A549 (cell line): ENCODE measurements around the gene PLSCR2. TPM values are rescaled to one million over a fixed set of nuclear protein-coding genes. Genes with fewer than 3 reads are reported as not detected.
"Not testable (repeated sequence)": the region's sequence is repeated elsewhere in the genome, so short reads cannot be mapped to it uniquely, and the experiment has no call there.

Source experiments
- ATAC-seq, 2 experiments: fragments of 200-7000 bp in 1 of 2; fragments of >200 bp in 1 of 2; cut with Nextera tagmentation in 1 of 2; cut with Tn5 transposase in 1 of 2; 3 replicates each; pipeline versions ENCODE4 v1.8.0 to v1.9.1; 2018 to 2020; ENCODE audit warnings: mild to moderate bottlenecking in 1 of 2, moderate library complexity in 1 of 2
- CTCF ChIA-PET: fragments of 300-600 bp; sonication (Branson Sonifier 250); formaldehyde crosslinking; extraction: SDS; loops from one replicate; lab custom pipeline; 2021; ENCODE audit warnings: antibody characterized with exemption, inconsistent platforms; lab: Yijun Ruan, JAX
- POLR2A ChIA-PET: fragments of 350-600 bp; formaldehyde crosslinking; extraction: SDS; loops from one replicate; lab custom pipeline; 2021; ENCODE audit warnings: antibody characterized with exemption, inconsistent platforms; lab: Yijun Ruan, JAX
- DNase-seq, 2 experiments: peaks; one replicate each; pipeline versions ENCODE4 v3.0.0 to v3.0.0-alpha.2; 2011 to 2016; ENCODE audit warnings: low read depth in 1 of 2, low spot score in 1 of 2
- FAIRE-seq: peaks from 2 replicates; lab custom pipeline; 2011; peaks lifted over from hg19 to GRCh38; lab: Jason Lieb, UNC
- H3K27ac ChIP-seq, 2 experiments: fragments of >200 bp; sonication (Bioruptor Twin); formaldehyde crosslinking; 3 replicates each; pipeline ENCODE4 v1.5.1; 2016 to 2017
- H3K4me1 ChIP-seq: fragments of >200 bp; sonication (Bioruptor Twin); formaldehyde crosslinking; 3 replicates; pipeline ENCODE4 v1.6.1; 2016
- H3K4me2 ChIP-seq: fragments of >200 bp; sonication (Bioruptor Twin); formaldehyde crosslinking; 3 replicates; pipeline ENCODE4 v1.6.1; 2016
- H3K4me3 ChIP-seq: fragments of >200 bp; sonication (Bioruptor Twin); formaldehyde crosslinking; 3 replicates; pipeline ENCODE4 v1.5.1; 2016
- H3K9me3 ChIP-seq: fragments of >200 bp; sonication (Bioruptor Twin); formaldehyde crosslinking; 3 replicates; pipeline ENCODE4 v1.6.1; 2016
- ATOH8 ChIP-seq: fragments of 250-450 bp; sonication (Bioruptor Pico); IDR thresholded peaks from 2 replicates; pipeline ENCODE4 v1.5.0; 2020; ENCODE audit warnings: low read depth, mild to moderate bottlenecking, moderate library complexity
- BHLHE40 ChIP-seq: IDR thresholded peaks from 2 replicates; pipeline ENCODE4 v1.6.1; 2012; ENCODE audit warnings: low read depth, low read length, inconsistent platforms
- CBX2 ChIP-seq: fragments of 200-600 bp; sonication (generic); IDR thresholded peaks from 2 replicates; pipeline ENCODE4 v1.6.1; 2016; ENCODE audit warnings: low read depth, mild to moderate bottlenecking, borderline replicate concordance
- CBX8 ChIP-seq: fragments of 200-600 bp; sonication (generic); IDR thresholded peaks from 2 replicates; pipeline ENCODE4 v1.6.1; 2016
- CHD2 ChIP-seq: fragments of 150-350 bp; IDR thresholded peaks from 2 replicates; pipeline ENCODE4 v1.6.1; 2014; ENCODE audit warnings: low read length; ENCODE audit not compliant: partially characterized antibody
- EHMT2 ChIP-seq: fragments of 200-600 bp; sonication (generic); IDR thresholded peaks from 2 replicates; pipeline ENCODE4 v1.6.1; 2016; ENCODE audit warnings: antibody characterized with exemption, low read depth, mild to moderate bottlenecking, moderate library complexity
- GATA3 ChIP-seq: IDR thresholded peaks from 2 replicates; pipeline ENCODE4 v1.6.1; 2012; ENCODE audit warnings: borderline replicate concordance
- HDAC2 ChIP-seq: fragments of 200-600 bp; sonication (generic); IDR thresholded peaks from 2 replicates; pipeline ENCODE4 v1.6.1; 2016
- HOXB5 ChIP-seq: fragments of 250-450 bp; sonication (Bioruptor Pico); IDR thresholded peaks from 2 replicates; pipeline ENCODE4 v1.5.0; 2020; ENCODE audit warnings: mild to moderate bottlenecking, moderate library complexity
- JUNB ChIP-seq: fragments of >200 bp; sonication (Bioruptor Twin); formaldehyde crosslinking; IDR thresholded peaks from 2 replicates; pipeline ENCODE4 v1.6.1; 2016
- KDM1A ChIP-seq: fragments of 200-600 bp; sonication (generic); IDR thresholded peaks from 2 replicates; pipeline ENCODE4 v1.6.1; 2016; ENCODE audit warnings: low read depth, mild to moderate bottlenecking
- NFE2L2 ChIP-seq: fragments of 150-350 bp; conservative IDR thresholded peaks from 2 replicates; pipeline ENCODE4 v1.6.1; 2014; ENCODE audit warnings: low read length
- NR3C1 ChIP-seq: fragments of >200 bp; sonication (Bioruptor Twin); formaldehyde crosslinking; IDR thresholded peaks from 3 replicates; pipeline ENCODE4 v1.6.1; 2017
- RAD21 ChIP-seq, 2 experiments: fragments of >200 bp in 1 of 2; sonication (Bioruptor Twin) in 1 of 2; formaldehyde crosslinking in 1 of 2; IDR thresholded peaks in 1 of 2; conservative IDR thresholded peaks in 1 of 2; 2 replicates in 1 of 2; 3 replicates in 1 of 2; pipeline ENCODE4 v1.6.1; 2012 to 2018; ENCODE audit warnings: inconsistent platforms in 1 of 2
- RFX5 ChIP-seq: fragments of 450-650 bp; IDR thresholded peaks from 2 replicates; pipeline ENCODE4 v1.7.1; 2014; ENCODE audit warnings: antibody characterized with exemption, mild to moderate bottlenecking, moderate library complexity
- RNF2 ChIP-seq: fragments of 200-600 bp; sonication (generic); IDR thresholded peaks from 2 replicates; pipeline ENCODE4 v1.6.1; 2016; ENCODE audit warnings: low read depth, mild to moderate bottlenecking, antibody characterized with exemption, moderate library complexity, borderline replicate concordance
- SREBF2 ChIP-seq: fragments of 450-650 bp; IDR thresholded peaks from 2 replicates; pipeline ENCODE4 v1.6.1; 2014; ENCODE audit warnings: mild to moderate bottlenecking, moderate library complexity
- TP53 ChIP-seq: fragments of 250-450 bp; sonication (Bioruptor Pico); IDR thresholded peaks from 2 replicates; pipeline ENCODE4 v1.5.0; 2021; ENCODE audit warnings: mild to moderate bottlenecking, moderate library complexity
- USF2 ChIP-seq: fragments of 450-650 bp; IDR thresholded peaks from 2 replicates; pipeline ENCODE4 v1.6.1; 2014; ENCODE audit warnings: antibody characterized with exemption
- ZC3H11A ChIP-seq: fragments of 450-650 bp; IDR thresholded peaks from 2 replicates; pipeline ENCODE4 v1.6.1; 2014; ENCODE audit warnings: antibody characterized with exemption, mild to moderate bottlenecking
- ZSCAN20 ChIP-seq: fragments of 250-450 bp; sonication (Bioruptor Pico); IDR thresholded peaks from 2 replicates; pipeline ENCODE4 v1.8.0; 2022; ENCODE audit warnings: mild to moderate bottlenecking, moderate library complexity
- WGBS: methylation state at CpG from one replicate; pipeline ENCODE4 v1.1.6; 2017; ENCODE audit errors: missing lambda C conversion rate; 5-methylcytosine and 5-hydroxymethylcytosine counted together
- polyA plus RNA-seq, 4 experiments: library from polyadenylated mRNA; depleted of rRNA in 3 of 4; stranded (reverse); fragments of >200 nt; fragmentation: RNase III in 1 of 4; extraction: RNeasy Plus Mini Kit Qiagen cat#74134 plus additional on column Dnase treatment in 1 of 4; gene quantifications; 2 replicates in 3 of 4; 3 replicates in 1 of 4; pipeline ENCODE4 v1.2.3, GENCODE V29; 2011 to 2017
- TF ChIP-seq, protein P1 (sequence below): IDR thresholded peaks from 2 replicates; pipeline ENCODE4 v1.6.1; 2012; ENCODE audit warnings: low read depth, borderline replicate concordance
- TF ChIP-seq, protein P2 (sequence below): fragments of >200 bp; sonication (Bioruptor Twin); formaldehyde crosslinking; IDR thresholded peaks from 2 replicates; pipeline ENCODE4 v1.6.1; 2016
- TF ChIP-seq, protein P3 (sequence below): fragments of >200 bp; sonication (Bioruptor Twin); formaldehyde crosslinking; IDR thresholded peaks from 3 replicates; pipeline ENCODE4 v1.6.1; 2016

PLSCR2 gene
- polyA plus RNA-seq, 2 of the 4 experiments (the other 2 are of a cell fraction): 0.10 TPM; not detected in 1

- TF ChIP-seq KDM1A: no peak
- no peak for TF ChIP-seq CBX8
- no peak for TF ChIP-seq RFX5
- no peak for TF ChIP-seq TP53 (CRISPR knock-in tag)
Measured at GRCh38 chr3:146499701-146500100, 30.3 kb upstream of the PLSCR2 start (continued).

DNA sequence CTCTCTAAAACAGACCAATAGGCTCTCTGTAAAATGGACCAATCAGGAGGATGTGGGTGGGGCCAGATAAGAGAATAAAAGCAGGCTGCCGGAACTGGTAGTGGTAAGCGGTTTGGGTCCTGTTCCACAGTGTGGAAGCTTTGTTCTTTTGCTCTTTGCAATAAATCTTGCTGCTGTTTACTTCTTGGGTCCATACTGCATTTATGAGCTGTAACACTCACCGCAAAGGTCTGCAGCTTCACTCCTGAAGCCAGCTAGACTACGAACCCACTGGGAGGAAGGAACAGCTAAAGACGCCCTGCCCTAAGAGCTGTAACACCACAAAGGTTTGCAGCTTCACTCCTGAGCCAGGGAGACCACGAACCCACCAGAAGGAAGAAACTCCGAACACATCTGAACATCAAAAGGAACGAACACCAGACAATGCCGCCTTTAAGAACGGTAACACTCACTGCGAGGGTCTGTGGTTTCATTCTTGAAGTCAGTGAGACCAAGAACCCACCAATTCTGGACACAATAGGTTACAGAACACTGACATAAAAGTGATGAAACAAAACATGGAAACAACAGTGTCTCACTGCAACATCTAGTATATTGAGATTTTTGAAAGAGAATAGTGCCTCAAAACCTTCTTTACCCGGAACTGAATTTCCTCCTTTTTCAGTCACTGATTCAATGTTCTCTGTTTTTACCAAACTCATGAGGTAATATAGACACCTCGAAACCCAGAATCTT lies 28.8 kb upstream of the PLSCR2 start:
- no peak overlapping the region for H3K4me2 ChIP-seq
- no peak for TF ChIP-seq RAD21 (conservative IDR thresholded peaks at IDR 0.05 in 1 of 2, IDR thresholded peaks at IDR 0.05 in 1 of 2)
- no peak for TF ChIP-seq BHLHE40
- no peak for TF ChIP-seq SREBF2
- TF ChIP-seq, protein P1, sequence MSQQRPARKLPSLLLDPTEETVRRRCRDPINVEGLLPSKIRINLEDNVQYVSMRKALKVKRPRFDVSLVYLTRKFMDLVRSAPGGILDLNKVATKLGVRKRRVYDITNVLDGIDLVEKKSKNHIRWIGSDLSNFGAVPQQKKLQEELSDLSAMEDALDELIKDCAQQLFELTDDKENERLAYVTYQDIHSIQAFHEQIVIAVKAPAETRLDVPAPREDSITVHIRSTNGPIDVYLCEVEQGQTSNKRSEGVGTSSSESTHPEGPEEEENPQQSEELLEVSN: no peak
- no peak for TF ChIP-seq CBX2
- no peak for TF ChIP-seq KDM1A
- TF ChIP-seq EHMT2: no peak
- TF ChIP-seq, protein P2, sequence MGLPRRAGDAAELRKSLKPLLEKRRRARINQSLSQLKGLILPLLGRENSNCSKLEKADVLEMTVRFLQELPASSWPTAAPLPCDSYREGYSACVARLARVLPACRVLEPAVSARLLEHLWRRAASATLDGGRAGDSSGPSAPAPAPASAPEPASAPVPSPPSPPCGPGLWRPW: no peak
- TF ChIP-seq NFE2L2: no peak
- TF ChIP-seq JUNB: no peak
- TF ChIP-seq NR3C1: no peak
- no peak for TF ChIP-seq ZSCAN20 (CRISPR knock-in tag)
- FAIRE-seq: no peak
- WGBS: 91% methylated on average over 13 of the region's 13 CpGs
- peaks cover 15% of the 10 kb centered on the region for H3K4me1 ChIP-seq
- H3K4me3 ChIP-seq: no peak overlapping the region
- no peak for DNase-seq
- POLR2A ChIA-PET: no interaction called here
- CTCF ChIA-PET: no interaction called here
- H3K27ac ChIP-seq: no peak overlapping the region
- no peaks in the 10 kb centered on the region for H3K9me3 ChIP-seq
- no peak for ATAC-seq

- WGBS: 89% methylated on average over 16 of the region's 28 CpGs
- FAIRE-seq, H3K4me3 ChIP-seq, H3K9me3 ChIP-seq, H3K4me1 ChIP-seq, CTCF ChIA-PET, DNase-seq, H3K4me2 ChIP-seq, H3K27ac ChIP-seq, ATAC-seq, POLR2A ChIA-PET: not testable (repeated sequence)
Measured at GRCh38 chr3:146497145-146497843, 27.9 kb upstream of the PLSCR2 start.

DNA sequence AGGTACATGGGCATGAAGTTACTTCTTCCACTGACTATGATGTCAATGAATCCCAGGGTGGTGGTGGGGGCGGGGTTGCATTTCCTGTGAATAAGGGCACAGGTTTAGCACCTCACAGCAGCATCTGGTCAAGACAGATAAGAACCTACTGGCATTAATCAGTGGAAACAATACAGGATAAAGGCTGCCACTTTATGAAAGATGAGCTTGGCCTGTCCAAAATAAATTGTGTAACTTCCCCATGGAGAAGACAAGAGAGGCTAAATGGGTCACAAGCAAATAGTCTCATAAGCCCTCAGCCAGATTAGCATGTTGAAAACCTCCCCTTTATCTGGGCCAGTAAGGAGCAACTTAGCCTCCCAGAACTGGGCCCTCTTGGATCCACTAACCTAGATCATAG lies 27.4 kb upstream of the PLSCR2 start:
- CTCF ChIA-PET: no interaction called here
- no peak for DNase-seq
- no peak for ATAC-seq
- Histone ChIP-seq H3K4me2 (no peak overlapping the region), H3K4me1 (peaks cover 7% of the 10 kb centered on the region; the same call in 1 of the 3 replicates), H3K9me3 (no peaks in the 10 kb centered on the region), H3K27ac (no peak overlapping the region), H3K4me3 (no peak overlapping the region)
- POLR2A ChIA-PET: no interaction called here
- WGBS: 82% methylated on average over 1 of the region's 1 CpG
- no peak for TF ChIP-seq USF2
- no peak for TF ChIP-seq HOXB5 (CRISPR knock-in tag)
- TF ChIP-seq, protein P3, sequence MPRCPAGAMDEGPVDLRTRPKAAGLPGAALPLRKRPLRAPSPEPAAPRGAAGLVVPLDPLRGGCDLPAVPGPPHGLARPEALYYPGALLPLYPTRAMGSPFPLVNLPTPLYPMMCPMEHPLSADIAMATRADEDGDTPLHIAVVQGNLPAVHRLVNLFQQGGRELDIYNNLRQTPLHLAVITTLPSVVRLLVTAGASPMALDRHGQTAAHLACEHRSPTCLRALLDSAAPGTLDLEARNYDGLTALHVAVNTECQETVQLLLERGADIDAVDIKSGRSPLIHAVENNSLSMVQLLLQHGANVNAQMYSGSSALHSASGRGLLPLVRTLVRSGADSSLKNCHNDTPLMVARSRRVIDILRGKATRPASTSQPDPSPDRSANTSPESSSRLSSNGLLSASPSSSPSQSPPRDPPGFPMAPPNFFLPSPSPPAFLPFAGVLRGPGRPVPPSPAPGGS: no peak
- TF ChIP-seq ZC3H11A: no peak
- TF ChIP-seq NR3C1: no peak
- no peak for TF ChIP-seq EHMT2
- no peak for TF ChIP-seq RNF2
- TF ChIP-seq ATOH8 (CRISPR knock-in tag): no peak
- TF ChIP-seq GATA3: no peak
- no peak for TF ChIP-seq HDAC2
- no peak for TF ChIP-seq SREBF2
- no peak for TF ChIP-seq CHD2
- no peak for FAIRE-seq
